Osteocyte (in vitro differentiated cells): ENCODE results near the gene HECTD1. TPM values are rescaled to one million over a fixed set of nuclear protein-coding genes. Genes with fewer than 3 reads are reported as not detected.
"Not testable (repeated sequence)": the region's sequence is repeated elsewhere in the genome, so short reads cannot be mapped to it uniquely, and the experiment has no call there.

Experiments
- DNase-seq: peaks from one replicate; pipeline ENCODE4 v3.0.0; 2021; ENCODE audit warnings: mixed read lengths; ENCODE audit not compliant: unreplicated experiment; ENCODE audit errors: extremely low spot score
- H3K27ac Mint-ChIP-seq: one replicate; pipeline ENCODE4 v1.8.0; 2021; ENCODE audit warnings: mild to moderate bottlenecking, mixed read lengths; ENCODE audit not compliant: unreplicated experiment
- H3K27me3 Mint-ChIP-seq: one replicate; pipeline ENCODE4 v1.8.0; 2021; ENCODE audit warnings: mixed read lengths; ENCODE audit not compliant: unreplicated experiment
- H3K36me3 Mint-ChIP-seq: one replicate; pipeline ENCODE4 v1.8.0; 2021; ENCODE audit warnings: mixed read lengths; ENCODE audit not compliant: unreplicated experiment
- H3K4me1 Mint-ChIP-seq: one replicate; pipeline ENCODE4 v1.8.0; 2021; ENCODE audit warnings: mixed read lengths; ENCODE audit not compliant: unreplicated experiment
- H3K4me3 Mint-ChIP-seq: one replicate; pipeline ENCODE4 v1.8.0; 2021; ENCODE audit warnings: mild to moderate bottlenecking, moderate library complexity, mixed read lengths; ENCODE audit not compliant: unreplicated experiment
- H3K9me3 Mint-ChIP-seq: one replicate; pipeline ENCODE4 v1.8.0; 2021; ENCODE audit warnings: mixed read lengths; ENCODE audit not compliant: unreplicated experiment
- total RNA-seq: library from RNA; stranded (reverse); gene quantifications from 2 replicates; pipeline ENCODE4 v1.2.1, GENCODE V29; 2021
- TF ChIP-seq, protein P1 (sequence below): fragments of 200-600 bp; sonication (generic); IDR thresholded peaks from 2 replicates; pipeline ENCODE4 v1.5.0; 2021; ENCODE audit warnings: antibody characterized with exemption, mild to moderate bottlenecking, moderate library complexity

Gene HECTD1
- total RNA-seq, 1 donor from 2014 or later = 175 TPM

DNA sequence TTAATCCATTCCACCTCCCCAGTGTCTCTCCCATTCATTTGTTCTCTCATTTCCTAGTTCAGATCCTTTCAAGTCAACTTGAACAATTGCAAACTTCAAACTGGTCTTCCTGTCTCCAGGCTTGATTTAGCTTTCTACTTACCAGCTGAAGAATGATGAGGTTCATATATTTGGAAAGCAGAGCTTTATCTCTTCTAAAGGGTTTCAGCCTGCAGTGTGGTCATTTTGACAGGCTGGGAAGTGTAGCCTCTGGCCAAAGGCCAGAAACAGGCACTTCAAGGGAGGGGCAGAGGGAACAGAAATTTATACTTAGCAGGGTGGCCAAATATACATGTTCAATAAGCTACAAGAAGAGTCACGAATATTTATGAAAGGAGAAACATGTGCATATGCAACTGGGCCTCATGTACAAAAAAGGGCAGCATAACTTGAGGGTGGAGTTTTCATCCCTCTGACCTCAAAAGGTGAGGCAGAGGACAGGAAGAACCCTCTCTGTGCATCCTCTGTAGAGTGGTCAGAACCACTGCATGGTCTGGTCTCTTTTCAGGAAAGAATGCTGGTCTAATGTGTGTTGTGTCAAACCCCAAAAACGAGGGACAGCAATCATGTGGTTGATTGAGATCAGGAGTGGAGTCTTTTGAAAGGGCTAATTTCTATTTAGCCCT lies 34.0 kb upstream of the HECTD1 start:
- peaks cover 8% of the 10 kb centered on the region for H3K4me1 Mint-ChIP-seq
- TF ChIP-seq, protein P1, sequence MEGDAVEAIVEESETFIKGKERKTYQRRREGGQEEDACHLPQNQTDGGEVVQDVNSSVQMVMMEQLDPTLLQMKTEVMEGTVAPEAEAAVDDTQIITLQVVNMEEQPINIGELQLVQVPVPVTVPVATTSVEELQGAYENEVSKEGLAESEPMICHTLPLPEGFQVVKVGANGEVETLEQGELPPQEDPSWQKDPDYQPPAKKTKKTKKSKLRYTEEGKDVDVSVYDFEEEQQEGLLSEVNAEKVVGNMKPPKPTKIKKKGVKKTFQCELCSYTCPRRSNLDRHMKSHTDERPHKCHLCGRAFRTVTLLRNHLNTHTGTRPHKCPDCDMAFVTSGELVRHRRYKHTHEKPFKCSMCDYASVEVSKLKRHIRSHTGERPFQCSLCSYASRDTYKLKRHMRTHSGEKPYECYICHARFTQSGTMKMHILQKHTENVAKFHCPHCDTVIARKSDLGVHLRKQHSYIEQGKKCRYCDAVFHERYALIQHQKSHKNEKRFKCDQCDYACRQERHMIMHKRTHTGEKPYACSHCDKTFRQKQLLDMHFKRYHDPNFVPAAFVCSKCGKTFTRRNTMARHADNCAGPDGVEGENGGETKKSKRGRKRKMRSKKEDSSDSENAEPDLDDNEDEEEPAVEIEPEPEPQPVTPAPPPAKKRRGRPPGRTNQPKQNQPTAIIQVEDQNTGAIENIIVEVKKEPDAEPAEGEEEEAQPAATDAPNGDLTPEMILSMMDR = no peak
- no peaks in the 10 kb centered on the region for H3K36me3 Mint-ChIP-seq
- H3K27ac Mint-ChIP-seq = no peak overlapping the region
- no peaks in the 10 kb centered on the region for H3K9me3 Mint-ChIP-seq
- no peaks in the 10 kb centered on the region for H3K27me3 Mint-ChIP-seq
- no peak overlapping the region for H3K4me3 Mint-ChIP-seq
- no peak for DNase-seq

DNA sequence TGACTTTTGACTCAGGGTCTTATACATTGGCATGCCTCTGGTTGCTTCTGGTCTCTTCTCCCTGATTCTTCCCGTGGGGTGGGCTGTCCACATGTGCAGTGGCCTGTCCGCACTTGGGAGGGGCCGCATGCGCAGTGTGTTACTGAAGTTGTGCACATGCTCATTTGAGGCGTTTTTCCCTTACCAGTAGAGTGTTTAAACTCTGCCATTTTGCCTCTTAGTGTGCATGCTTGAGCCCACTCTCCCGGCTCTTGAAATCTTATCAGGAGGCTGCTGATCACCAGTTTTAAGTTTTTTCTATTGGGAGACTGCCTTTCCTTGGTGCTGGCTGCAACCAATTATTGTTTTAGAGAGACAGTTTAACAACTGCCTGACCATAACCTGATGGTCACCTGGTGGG lies 32.1 kb upstream of the HECTD1 start:
- Mint-ChIP-seq H3K36me3 (no peaks in the 10 kb centered on the region), H3K9me3 (no peaks in the 10 kb centered on the region), H3K27me3 (no peaks in the 10 kb centered on the region), H3K4me3 (no peak overlapping the region), H3K4me1 (peaks cover 8% of the 10 kb centered on the region), H3K27ac (no peak overlapping the region)
- no peak for DNase-seq
- TF ChIP-seq, protein P1 = no peak

DNA sequence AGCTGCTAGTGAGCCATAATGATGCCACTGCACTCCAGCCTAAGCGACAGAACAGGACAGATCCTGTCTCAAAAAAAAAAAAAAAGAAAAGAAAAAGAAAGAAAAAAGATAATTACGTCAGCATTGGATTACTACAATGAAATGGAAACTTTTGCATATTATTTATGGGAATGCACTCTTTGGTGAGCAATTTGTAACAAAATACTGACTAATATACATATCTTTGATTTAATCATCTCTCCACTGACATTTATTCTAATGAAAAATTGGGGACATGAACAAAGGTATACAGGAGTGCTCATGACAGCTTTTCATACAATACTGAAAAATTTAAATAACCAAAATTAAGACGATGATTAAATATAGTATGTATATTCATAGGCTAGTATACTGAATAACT lies 27.9 kb upstream of the HECTD1 start:
- Mint-ChIP-seq H3K9me3 (no peaks in the 10 kb centered on the region), H3K4me3 (no peak overlapping the region), H3K36me3 (no peaks in the 10 kb centered on the region), H3K27me3 (no peaks in the 10 kb centered on the region), H3K4me1 (no peaks in the 10 kb centered on the region), H3K27ac (no peak overlapping the region)
- no peak for DNase-seq
- TF ChIP-seq, protein P1 = no peak

DNA sequence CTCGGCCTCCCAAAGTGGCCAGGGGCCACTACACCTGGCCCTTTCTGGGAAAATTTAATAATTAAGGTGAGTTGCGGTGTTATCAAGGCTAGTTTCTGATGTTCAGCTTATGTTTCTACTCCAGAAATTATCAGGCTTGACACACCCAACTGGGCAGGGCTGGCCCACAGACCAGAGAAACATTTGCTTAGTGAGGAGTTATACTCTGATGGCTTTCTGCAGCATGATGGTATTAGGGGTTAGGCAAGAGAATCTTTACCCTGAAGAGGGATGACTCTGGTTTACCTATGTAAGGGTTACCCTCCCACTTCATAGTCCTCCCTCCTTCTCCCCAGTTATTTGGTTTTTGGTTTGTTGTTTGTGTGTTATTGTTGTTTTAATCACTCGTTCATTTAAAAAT lies 24.5 kb upstream of the HECTD1 start:
- no peak for DNase-seq
- Mint-ChIP-seq H3K36me3 (no peaks in the 10 kb centered on the region), H3K27ac (no peak overlapping the region), H3K27me3 (no peaks in the 10 kb centered on the region), H3K9me3 (no peaks in the 10 kb centered on the region), H3K4me1 (peaks cover 4% of the 10 kb centered on the region), H3K4me3 (no peak overlapping the region)
- TF ChIP-seq, protein P1 = no peak

DNA sequence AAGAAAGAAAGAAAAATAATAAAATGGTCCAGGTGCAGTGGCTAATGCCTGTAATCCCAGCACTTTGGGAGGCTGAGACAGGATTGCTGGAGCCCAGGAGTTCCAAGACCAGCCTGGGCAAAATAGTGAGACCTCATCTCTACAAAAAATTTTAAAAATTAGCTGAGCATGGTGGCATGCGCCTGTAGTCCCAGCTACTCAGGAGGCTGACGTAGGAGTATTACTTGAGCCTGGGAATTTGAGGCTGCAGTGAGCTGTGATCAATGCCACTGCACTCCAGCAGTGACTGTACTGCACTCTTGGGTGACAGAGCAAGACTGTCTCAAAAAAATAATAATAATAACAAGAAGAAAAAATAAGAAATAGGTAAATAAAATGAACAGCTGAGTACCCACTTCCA lies 23.7 kb upstream of the HECTD1 start:
- not testable (repeated sequence) for H3K4me3 Mint-ChIP-seq, H3K27me3 Mint-ChIP-seq, DNase-seq, H3K9me3 Mint-ChIP-seq, H3K36me3 Mint-ChIP-seq, H3K27ac Mint-ChIP-seq, H3K4me1 Mint-ChIP-seq

DNA sequence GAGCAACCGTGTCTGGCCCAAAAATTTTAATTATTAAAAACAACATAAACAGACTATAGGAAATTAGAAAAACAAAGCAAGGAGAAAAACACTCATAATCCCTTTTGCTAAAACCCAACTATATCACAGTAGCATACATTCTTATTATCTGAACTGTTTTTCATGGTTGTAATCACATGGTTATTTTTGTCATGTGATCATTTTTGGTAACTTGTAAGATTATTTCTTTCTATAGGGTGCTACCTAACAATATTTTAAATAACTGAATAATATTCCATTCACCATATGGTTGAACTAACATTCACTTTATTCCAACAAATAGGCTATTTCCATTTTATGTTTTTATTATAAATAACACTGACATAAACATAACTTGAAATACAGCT lies 23.0 kb upstream of the HECTD1 start:
- no peaks in the 10 kb centered on the region for H3K9me3 Mint-ChIP-seq
- no peaks in the 10 kb centered on the region for H3K27me3 Mint-ChIP-seq
- H3K4me3 Mint-ChIP-seq = no peak overlapping the region
- TF ChIP-seq, protein P1 = no peak
- DNase-seq = no peak
- H3K36me3 Mint-ChIP-seq = no peaks in the 10 kb centered on the region
- H3K27ac Mint-ChIP-seq = no peak overlapping the region
- H3K4me1 Mint-ChIP-seq = peaks cover 4% of the 10 kb centered on the region
